Ascending aorta (tissue), 1 donor: ENCODE measurements around the gene GOLGA8K. TPM values are rescaled to one million over a fixed set of nuclear protein-coding genes. Genes with fewer than 3 reads are reported as not detected.

Experiments
- total RNA-seq: library from RNA; depleted of rRNA; stranded (reverse); fragments of >200 nt; gene quantifications from one replicate; pipeline ENCODE4 v1.1.0, GENCODE V29; 2016

GOLGA8K gene
- total RNA-seq, 1 donor from 2014 or later, result not detected

Other genes starting within 250 kb of the GOLGA8K start
- not detected for gene GOLGA8O, start 52.3 kb upstream of the GOLGA8K start, total RNA-seq
- 20.6 TPM for gene GOLGA8N, start 190.2 kb upstream of the GOLGA8K start, total RNA-seq
- gene ARHGAP11A, start 212.2 kb upstream of the GOLGA8K start, total RNA-seq, result not detected
- not detected for gene SCG5, start 238.4 kb upstream of the GOLGA8K start, total RNA-seq